ENCODE measurements around the gene CAMKMT.

CAMKMT gene

GRCh38 chr2:44730593-44730992, 368.8 kb downstream of the CAMKMT start:
- H3K4me1 ChIP-seq (ENCODE audit: control insufficient read depth, insufficient read depth, low read length): no peaks in the 10 kb centered on the region
- no peak for DNase-seq (ENCODE audit: low read depth)
- H3K36me3 ChIP-seq (ENCODE audit: control insufficient read depth, insufficient read depth, low read length, severe bottlenecking): no peaks in the 10 kb centered on the region
- H3K9ac ChIP-seq (ENCODE audit: low read length): no peak overlapping the region
- no peak overlapping the region for H3K4me3 ChIP-seq (ENCODE audit: low read length)
- peaks cover 4% of the 10 kb centered on the region for H3K9me3 ChIP-seq (ENCODE audit: control insufficient read depth, low read length)
- H3K27me3 ChIP-seq (replicated peaks; ENCODE audit: control insufficient read depth, insufficient read depth, low read length): no peaks in the 10 kb centered on the region

- H3K27me3 ChIP-seq (replicated peaks; ENCODE audit: control insufficient read depth, insufficient read depth, low read length): no peaks in the 10 kb centered on the region
- no peak overlapping the region for H3K9ac ChIP-seq (ENCODE audit: low read length)
- H3K4me3 ChIP-seq (ENCODE audit: low read length): no peak overlapping the region
- H3K4me1 ChIP-seq (ENCODE audit: control insufficient read depth, insufficient read depth, low read length): no peaks in the 10 kb centered on the region
- no peak for DNase-seq (ENCODE audit: low read depth)
- H3K36me3 ChIP-seq (ENCODE audit: control insufficient read depth, insufficient read depth, low read length, severe bottlenecking): no peaks in the 10 kb centered on the region
- H3K9me3 ChIP-seq (ENCODE audit: control insufficient read depth, low read length): peaks cover 13% of the 10 kb centered on the region
These were observed 369.8 kb downstream of the CAMKMT start for GRCh38 chr2:44731505-44731904.

GRCh38 chr2:44736270-44736942, 374.7 kb downstream of the CAMKMT start:
- H3K4me3 ChIP-seq (ENCODE audit: low read length): no peak overlapping the region
- no peaks in the 10 kb centered on the region for H3K27me3 ChIP-seq (replicated peaks; ENCODE audit: control insufficient read depth, insufficient read depth, low read length)
- DNase-seq (ENCODE audit: low read depth): no peak
- peaks cover 25% of the 10 kb centered on the region for H3K9me3 ChIP-seq (ENCODE audit: control insufficient read depth, low read length)
- H3K4me1 ChIP-seq (ENCODE audit: control insufficient read depth, insufficient read depth, low read length): no peaks in the 10 kb centered on the region
- no peaks in the 10 kb centered on the region for H3K36me3 ChIP-seq (ENCODE audit: control insufficient read depth, insufficient read depth, low read length, severe bottlenecking)
- H3K9ac ChIP-seq (ENCODE audit: low read length): no peak overlapping the region

- no peak overlapping the region for H3K4me3 ChIP-seq (ENCODE audit: low read length)
- DNase-seq (ENCODE audit: low read depth): no peak
- no peaks in the 10 kb centered on the region for H3K36me3 ChIP-seq (ENCODE audit: control insufficient read depth, insufficient read depth, low read length, severe bottlenecking)
- no peak overlapping the region for H3K9ac ChIP-seq (ENCODE audit: low read length)
- H3K9me3 ChIP-seq (ENCODE audit: control insufficient read depth, low read length): peaks cover 20% of the 10 kb centered on the region
- H3K27me3 ChIP-seq (replicated peaks; ENCODE audit: control insufficient read depth, insufficient read depth, low read length): no peaks in the 10 kb centered on the region
- no peaks in the 10 kb centered on the region for H3K4me1 ChIP-seq (ENCODE audit: control insufficient read depth, insufficient read depth, low read length)
These were observed 378.9 kb downstream of the CAMKMT start for GRCh38 chr2:44740678-44741077.

DNA sequence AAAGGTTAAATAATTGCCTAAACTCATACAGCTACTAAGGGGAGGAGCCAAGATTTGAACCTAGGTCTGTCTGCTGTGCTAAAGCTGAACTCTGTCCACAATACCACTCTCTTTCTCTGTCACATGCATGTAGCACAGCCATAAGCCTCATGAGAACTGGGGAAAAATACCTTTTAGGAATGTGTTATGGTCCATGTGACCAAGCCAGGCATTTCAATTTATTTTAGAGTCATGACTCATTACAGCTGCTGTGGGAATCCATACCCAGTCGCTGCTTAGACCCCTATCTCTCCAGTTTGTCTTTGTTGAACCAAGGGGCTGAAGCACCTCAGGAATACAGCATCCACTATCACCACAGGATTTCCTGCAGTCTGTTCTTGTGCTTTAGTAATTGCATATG, 379.8 kb downstream of the CAMKMT start:
- no peak overlapping the region for H3K4me3 ChIP-seq (ENCODE audit: low read length)
- no peaks in the 10 kb centered on the region for H3K4me1 ChIP-seq (ENCODE audit: control insufficient read depth, insufficient read depth, low read length)
- peaks cover 12% of the 10 kb centered on the region for H3K9me3 ChIP-seq (ENCODE audit: control insufficient read depth, low read length)
- H3K9ac ChIP-seq (ENCODE audit: low read length): no peak overlapping the region
- H3K36me3 ChIP-seq (ENCODE audit: control insufficient read depth, insufficient read depth, low read length, severe bottlenecking): no peaks in the 10 kb centered on the region
- DNase-seq (ENCODE audit: low read depth): no peak
- no peaks in the 10 kb centered on the region for H3K27me3 ChIP-seq (replicated peaks; ENCODE audit: control insufficient read depth, insufficient read depth, low read length)

GRCh38 chr2:44742057-44742456, 380.3 kb downstream of the CAMKMT start:
- Histone ChIP-seq H3K9ac (ENCODE audit: low read length) (no peak overlapping the region), H3K27me3 (replicated peaks; ENCODE audit: control insufficient read depth, insufficient read depth, low read length) (no peaks in the 10 kb centered on the region), H3K4me3 (ENCODE audit: low read length) (no peak overlapping the region), H3K9me3 (ENCODE audit: control insufficient read depth, low read length) (peaks cover 6% of the 10 kb centered on the region), H3K4me1 (ENCODE audit: control insufficient read depth, insufficient read depth, low read length) (no peaks in the 10 kb centered on the region), H3K36me3 (ENCODE audit: control insufficient read depth, insufficient read depth, low read length, severe bottlenecking) (no peaks in the 10 kb centered on the region)
- no peak for DNase-seq (ENCODE audit: low read depth)

- H3K9me3 ChIP-seq (ENCODE audit: control insufficient read depth, low read length): no peaks in the 10 kb centered on the region
- no peak overlapping the region for H3K9ac ChIP-seq (ENCODE audit: low read length)
- H3K27me3 ChIP-seq (replicated peaks; ENCODE audit: control insufficient read depth, insufficient read depth, low read length): no peaks in the 10 kb centered on the region
- H3K4me3 ChIP-seq (ENCODE audit: low read length): no peak overlapping the region
- no peaks in the 10 kb centered on the region for H3K4me1 ChIP-seq (ENCODE audit: control insufficient read depth, insufficient read depth, low read length)
- no peaks in the 10 kb centered on the region for H3K36me3 ChIP-seq (ENCODE audit: control insufficient read depth, insufficient read depth, low read length, severe bottlenecking)
- no peak for DNase-seq (ENCODE audit: low read depth)
These were observed 381.7 kb downstream of the CAMKMT start for GRCh38 chr2:44743473-44743872.

DNA sequence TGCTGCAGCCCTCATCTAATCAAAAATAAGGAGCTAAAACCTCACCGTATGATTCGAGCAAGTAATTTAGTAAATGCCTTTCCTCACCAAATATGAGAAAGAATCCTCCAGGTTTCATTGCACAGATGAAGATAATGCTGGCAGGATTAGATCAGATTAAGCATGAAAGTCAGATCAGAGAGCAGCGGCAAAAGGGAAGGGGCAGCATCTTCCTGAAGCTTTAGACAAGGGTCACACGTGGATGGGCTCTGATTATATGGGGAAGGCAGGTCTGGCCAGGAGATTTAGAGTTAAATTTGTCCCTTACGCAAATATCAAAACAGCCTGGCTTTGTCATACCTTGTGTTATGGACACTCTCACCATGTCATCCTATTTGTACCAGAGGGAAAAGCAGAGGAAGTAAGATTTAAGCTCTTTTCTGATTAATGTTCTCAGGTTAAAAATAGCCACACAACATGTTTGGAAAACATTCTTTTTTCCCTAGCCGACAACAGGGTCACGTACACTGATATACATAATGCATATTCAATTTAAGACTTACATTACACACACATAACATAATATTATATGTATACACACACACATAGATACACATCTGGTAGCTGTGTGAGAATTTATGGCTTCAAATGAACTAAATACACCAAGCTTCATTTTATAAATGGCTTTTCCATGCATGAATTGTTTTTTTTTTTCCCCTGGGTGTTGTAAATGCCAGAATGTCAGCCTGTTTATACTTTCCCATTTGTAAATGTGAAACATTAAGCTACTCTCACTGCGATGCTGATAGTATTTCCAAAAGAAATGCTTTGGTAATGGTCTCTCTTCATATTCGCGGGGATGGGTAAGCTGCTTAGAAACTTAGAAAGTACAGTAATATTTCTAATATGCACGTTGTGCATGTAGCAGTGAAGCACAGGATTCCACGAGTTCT, 383.5 kb downstream of the CAMKMT start:
- no peak overlapping the region for H3K4me3 ChIP-seq (ENCODE audit: low read length)
- DNase-seq (ENCODE audit: low read depth): no peak
- no peak overlapping the region for H3K9ac ChIP-seq (ENCODE audit: low read length)
- no peaks in the 10 kb centered on the region for H3K27me3 ChIP-seq (replicated peaks; ENCODE audit: control insufficient read depth, insufficient read depth, low read length)
- H3K9me3 ChIP-seq (ENCODE audit: control insufficient read depth, low read length): no peaks in the 10 kb centered on the region
- no peaks in the 10 kb centered on the region for H3K4me1 ChIP-seq (ENCODE audit: control insufficient read depth, insufficient read depth, low read length)
- no peaks in the 10 kb centered on the region for H3K36me3 ChIP-seq (ENCODE audit: control insufficient read depth, insufficient read depth, low read length, severe bottlenecking)

- DNase-seq (ENCODE audit: low read depth): no peak
- Histone ChIP-seq H3K9me3 (ENCODE audit: control insufficient read depth, low read length) (no peaks in the 10 kb centered on the region), H3K36me3 (ENCODE audit: control insufficient read depth, insufficient read depth, low read length, severe bottlenecking) (no peaks in the 10 kb centered on the region), H3K27me3 (replicated peaks; ENCODE audit: control insufficient read depth, insufficient read depth, low read length) (no peaks in the 10 kb centered on the region), H3K4me1 (ENCODE audit: control insufficient read depth, insufficient read depth, low read length) (no peaks in the 10 kb centered on the region), H3K9ac (ENCODE audit: low read length) (no peak overlapping the region), H3K4me3 (ENCODE audit: low read length) (no peak overlapping the region)
These were observed 384.4 kb downstream of the CAMKMT start for GRCh38 chr2:44745922-44746766.

GRCh38 chr2:44746856-44747615, 385.3 kb downstream of the CAMKMT start:
- no peak overlapping the region for H3K4me3 ChIP-seq (ENCODE audit: low read length)
- no peaks in the 10 kb centered on the region for H3K4me1 ChIP-seq (ENCODE audit: control insufficient read depth, insufficient read depth, low read length)
- DNase-seq (ENCODE audit: low read depth): no peak
- no peaks in the 10 kb centered on the region for H3K9me3 ChIP-seq (ENCODE audit: control insufficient read depth, low read length)
- no peak overlapping the region for H3K9ac ChIP-seq (ENCODE audit: low read length)
- no peaks in the 10 kb centered on the region for H3K36me3 ChIP-seq (ENCODE audit: control insufficient read depth, insufficient read depth, low read length, severe bottlenecking)
- no peaks in the 10 kb centered on the region for H3K27me3 ChIP-seq (replicated peaks; ENCODE audit: control insufficient read depth, insufficient read depth, low read length)
